GM18861 (cell line): ENCODE data around the gene RASSF8.

Experiments used
- ATAC-seq: cut with Tn5 transposase; IDR thresholded peaks from one replicate; pipeline ENCODE4 v1.9.1; 2021; ENCODE audit not compliant: unreplicated experiment

RASSF8 gene

GRCh38 chr12:26100666-26101349, 142.3 kb downstream of the RASSF8 start:
- ATAC-seq, result no peak

GRCh38 chr12:26101350-26101734, 142.9 kb downstream of the RASSF8 start:
- no peak for ATAC-seq

DNA sequence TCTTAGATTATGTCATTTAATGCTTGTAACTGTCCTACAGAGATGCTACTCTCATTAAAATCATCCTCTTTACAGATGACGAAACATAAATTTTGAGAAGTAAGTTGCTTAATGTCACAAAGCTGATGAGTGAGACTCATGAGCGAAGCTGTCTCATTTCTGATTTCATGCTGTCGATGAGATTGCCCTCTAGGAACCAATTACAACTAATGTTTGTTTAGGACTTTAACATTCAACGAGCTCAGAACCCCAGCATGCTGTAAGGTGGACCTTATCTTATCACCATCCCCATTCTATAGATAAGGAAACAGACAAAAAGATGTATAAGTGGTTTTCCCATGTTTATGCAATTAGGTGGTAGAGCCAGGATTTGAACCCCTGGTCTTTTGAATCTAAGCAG, 143.3 kb downstream of the RASSF8 start:
- ATAC-seq, result no peak

DNA sequence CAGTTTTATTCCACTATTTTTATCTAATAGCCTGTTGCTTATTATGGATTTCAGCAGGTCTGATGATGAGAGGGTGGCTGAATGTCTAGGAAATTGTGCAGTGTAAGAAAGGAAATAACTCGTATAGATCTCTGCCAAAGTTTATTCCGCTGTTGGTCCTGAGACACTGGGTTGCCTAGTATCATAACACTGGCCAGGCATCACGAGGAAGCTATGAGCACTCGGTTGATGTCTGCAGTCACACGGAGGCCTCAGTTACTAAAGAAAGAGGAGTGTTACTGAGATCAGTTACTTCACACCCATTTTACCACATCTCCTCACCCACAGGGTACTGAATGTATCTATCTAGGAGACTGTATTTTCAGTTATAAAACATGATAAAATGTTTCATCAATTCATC, 144.5 kb downstream of the RASSF8 start:
- no peak for ATAC-seq

GRCh38 chr12:26106347-26106746, 147.9 kb downstream of the RASSF8 start:
- ATAC-seq, result no peak

GRCh38 chr12:26108915-26109314, 150.4 kb downstream of the RASSF8 start:
- no peak for ATAC-seq

GRCh38 chr12:26109343-26109881, 150.9 kb downstream of the RASSF8 start:
- ATAC-seq, result no peak

DNA sequence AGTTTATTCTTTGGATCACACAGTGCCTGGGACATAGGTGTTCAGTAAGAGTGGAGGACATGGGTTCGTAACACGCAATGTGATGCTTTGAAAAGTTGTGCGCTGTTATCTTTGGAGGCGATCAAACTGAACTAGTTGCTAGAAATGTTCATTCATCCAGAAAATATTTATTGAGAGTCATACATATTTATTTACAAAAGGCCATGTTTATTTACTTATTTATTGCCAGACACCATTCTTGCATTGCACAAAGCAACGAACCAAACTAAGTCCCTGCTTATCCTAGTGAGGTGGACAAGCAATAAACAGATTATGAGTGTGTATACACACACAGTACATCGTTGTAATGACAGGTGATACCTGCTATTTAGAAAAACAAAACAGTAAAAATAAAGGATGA, 153.8 kb downstream of the RASSF8 start:
- ATAC-seq, result no peak

DNA sequence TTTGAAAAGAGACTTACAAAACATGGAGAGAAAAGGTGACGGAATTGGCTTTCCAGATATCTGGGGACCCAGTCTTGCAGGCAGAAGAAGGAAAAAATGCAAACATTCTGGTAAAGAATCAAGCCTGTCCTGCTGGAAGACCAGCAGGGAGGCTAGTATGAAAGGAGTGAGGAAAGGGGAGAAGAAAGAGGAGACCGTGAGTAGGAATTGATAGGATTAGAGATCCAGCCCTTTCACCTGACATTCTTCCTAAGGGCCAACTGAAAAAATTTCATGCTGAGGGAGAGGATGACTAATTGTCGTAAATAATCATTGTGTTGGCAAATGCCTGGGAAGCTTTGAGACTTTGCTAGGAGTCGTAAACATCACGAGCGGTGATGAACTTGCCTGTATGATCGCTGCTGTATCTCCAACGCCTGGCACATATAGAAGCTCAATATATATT, 154.2 kb downstream of the RASSF8 start:
- ATAC-seq, result no peak

GRCh38 chr12:26113181-26113654, 154.7 kb downstream of the RASSF8 start:
- ATAC-seq, result no peak

DNA sequence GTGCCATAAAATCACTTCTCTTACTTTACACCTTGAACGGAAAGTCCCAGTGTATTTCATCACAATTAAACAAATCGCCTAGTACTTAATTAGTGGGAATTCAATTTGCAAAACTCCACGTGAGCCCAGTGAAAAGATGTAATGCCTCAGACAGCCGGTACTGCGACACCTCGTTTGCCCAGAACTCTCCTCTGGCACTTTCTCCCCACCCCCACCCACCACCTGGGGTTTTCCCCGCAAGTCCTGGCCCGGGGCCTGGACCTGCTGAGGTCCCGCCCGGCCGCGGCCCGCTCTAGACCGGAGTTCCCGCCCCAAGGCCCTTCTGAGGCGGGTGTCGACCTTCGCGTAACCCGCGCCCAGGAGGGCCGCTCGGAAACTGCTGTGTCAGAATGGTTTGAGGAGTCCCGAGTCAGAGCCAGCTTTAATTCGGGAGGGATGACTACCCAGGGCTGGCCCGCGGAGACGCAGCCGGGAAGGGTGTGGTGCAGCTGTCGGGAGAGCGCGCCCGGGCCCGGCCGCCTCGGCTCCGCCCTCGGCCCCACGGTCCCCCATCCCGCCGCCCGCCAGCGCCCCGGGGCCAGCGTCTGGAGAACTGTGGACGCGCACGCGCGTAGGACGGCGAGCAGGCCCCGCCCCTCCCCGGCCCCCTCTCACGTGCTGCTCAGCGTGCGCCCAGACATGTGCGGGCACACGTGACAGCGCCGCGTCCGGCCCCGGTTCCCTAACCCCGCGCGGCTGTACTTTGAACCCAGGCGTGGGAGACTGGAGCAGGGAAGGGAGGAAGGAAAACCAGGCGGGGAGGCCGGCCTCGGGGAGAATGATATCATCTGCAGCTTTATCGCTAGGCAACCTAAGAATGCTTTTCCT, 155.6 kb downstream of the RASSF8 start:
- peak; percentile 48 for ATAC-seq

DNA sequence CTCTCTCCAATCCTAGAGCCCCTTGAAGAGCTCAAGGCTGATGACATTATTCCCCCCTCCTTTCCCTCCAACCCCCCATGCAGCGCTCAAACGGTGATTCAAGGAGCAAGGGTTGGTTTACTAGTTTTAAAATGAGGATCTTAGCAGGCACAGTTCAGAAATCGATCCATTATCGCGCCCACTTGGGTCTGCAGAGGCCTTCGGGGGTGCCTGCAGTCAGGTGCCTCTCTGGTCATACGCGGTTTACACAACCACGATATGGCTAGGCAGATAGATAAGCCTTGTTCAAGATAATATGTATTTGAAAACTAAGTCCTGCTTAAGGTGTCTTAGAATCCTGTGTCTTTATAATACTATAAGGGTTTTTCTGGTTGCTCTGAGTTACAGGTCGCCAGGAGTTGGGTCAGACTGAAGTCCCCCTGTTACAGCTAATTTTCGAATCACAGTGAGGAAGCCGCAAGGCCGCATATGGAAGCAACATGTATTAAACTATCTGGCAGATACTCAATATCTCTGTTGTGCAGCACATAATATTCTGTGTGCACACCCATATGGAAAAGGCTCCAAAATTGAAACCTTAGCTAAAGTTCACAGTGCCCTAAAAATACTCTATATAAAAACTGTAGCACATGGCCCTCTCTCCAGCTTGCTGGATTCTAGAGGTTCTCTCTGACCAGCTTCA, 156.4 kb downstream of the RASSF8 start:
- ATAC-seq, result no peak

DNA sequence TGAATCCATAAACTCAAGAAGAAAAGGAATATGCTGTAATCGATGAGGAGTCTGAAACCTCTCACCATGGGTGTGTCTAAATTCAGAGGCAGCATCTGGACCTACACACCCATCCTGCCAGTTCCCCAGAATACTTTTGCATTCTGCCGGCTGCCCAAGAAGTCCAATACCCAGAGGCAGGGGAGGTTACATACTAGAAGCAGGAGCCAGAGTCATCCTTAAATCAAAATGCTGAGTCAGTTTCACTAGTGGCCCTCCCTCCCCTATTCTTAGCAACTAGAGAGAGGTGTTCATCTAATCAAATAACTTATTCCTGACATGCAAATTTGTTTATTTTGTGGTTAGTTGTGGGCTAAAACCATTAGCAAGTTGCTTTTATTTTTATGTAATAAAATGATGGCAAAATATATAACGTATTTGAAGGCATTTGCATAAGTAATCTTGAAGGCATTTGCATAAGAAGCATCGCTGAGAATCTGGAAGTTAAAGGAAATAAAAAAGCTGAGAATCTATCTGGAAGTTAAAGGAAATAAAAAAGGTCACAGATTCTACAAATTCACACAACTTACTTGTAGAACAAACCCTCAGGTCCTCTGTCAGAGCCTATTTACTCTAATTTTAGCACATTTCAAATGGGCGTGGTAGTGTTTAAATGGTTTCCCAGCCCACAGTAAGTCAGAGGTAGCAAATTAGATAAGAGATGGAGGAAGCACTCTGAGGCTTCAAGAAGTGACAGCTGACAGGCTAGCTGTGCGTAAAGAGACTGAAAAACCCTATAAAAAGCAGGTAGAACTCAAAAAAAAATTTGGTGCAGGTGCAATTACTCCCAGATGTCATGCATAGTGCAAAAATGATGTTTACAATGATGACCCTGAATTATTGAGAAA, 158.6 kb downstream of the RASSF8 start:
- no peak for ATAC-seq

- no peak for ATAC-seq
Observed at GRCh38 chr12:26118308-26118707, 159.8 kb downstream of the RASSF8 start.

GRCh38 chr12:26119391-26119989, 161.0 kb downstream of the RASSF8 start:
- ATAC-seq, result peak; percentile 34

DNA sequence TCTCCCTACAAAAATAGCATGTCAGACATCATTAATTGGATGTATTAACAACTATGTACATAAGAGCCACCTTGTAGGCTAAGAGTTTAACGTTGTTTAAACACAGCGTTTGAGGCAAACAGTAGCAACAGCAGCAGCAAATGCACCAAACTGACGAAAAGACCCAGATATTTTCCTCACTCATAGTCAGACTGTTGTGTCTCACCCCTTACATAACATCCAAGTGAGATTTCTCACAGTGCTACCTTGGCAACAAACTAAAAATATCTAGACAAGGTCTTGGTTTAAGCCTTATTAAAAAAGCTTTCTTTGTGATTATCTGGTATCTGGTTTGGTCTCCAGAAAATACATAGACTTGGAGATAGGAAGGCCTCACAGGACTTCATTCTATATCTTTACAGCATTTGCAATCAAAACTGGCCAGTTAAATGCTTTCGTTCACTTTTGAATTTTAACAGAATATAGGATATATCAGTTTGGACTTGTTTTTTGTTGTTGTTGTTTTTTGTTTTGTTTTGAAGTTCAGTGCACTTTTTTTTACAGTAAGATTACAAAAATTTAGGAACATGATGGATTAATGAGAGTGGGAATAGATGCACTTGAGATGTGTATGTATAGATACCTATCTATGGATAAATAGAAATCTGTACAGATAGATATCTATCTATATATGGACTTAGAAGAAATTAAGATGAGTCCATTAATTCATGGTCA, 162.2 kb downstream of the RASSF8 start:
- no peak for ATAC-seq

DNA sequence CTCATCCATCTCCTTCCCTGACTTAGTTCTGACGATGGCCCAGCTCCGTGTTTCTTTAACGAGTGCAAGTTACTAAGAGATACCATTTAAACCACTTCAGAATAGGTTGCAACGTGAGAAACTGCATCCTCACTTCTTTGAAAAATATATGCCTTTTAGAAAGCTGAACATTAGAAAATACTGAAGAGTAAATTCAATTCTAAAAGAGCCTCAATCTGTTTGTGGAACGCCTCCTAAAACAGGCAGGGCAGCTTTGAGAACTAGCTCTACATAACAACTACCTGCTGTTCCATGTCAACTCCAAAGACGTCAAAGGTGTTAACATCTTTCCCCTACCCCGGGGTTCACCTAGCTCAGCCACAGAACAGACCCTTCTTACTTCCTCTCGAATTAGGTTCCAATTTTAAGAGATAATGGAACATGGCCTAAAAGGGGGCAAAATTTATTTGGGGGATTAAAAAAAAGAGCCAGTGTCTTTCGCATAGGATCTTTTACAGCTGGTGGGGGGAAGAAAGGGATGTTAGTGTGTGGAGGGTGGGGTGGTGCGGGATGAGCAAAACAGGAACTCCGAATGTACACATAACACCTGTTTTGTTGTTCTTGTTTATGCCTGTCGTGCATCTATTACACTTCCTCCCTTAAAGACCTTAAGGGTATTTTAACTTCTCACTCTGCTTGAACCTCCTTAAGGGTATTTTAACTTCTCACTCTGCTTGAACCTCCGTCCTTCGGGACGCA, 163.0 kb downstream of the RASSF8 start:
- no peak for ATAC-seq

GRCh38 chr12:26122061-26122680, 163.7 kb downstream of the RASSF8 start:
- ATAC-seq, result no peak
